Activated T-helper 17 cell treated with anti-CD3 and anti-CD28 coated beads, Interleukin-2, amount 50 U/mL, for 72 hours (primary cell): Measurements from ENCODE around the gene KRCC1. TPM values are rescaled to one million over a fixed set of nuclear protein-coding genes. Genes with fewer than 3 reads are reported as not detected.
A peak's percentile ranks its signal among the peaks of the same experiment; 100 is the strongest.
"Not testable (repeated sequence)": the region's sequence is repeated elsewhere in the genome, so short reads cannot be mapped to it uniquely, and the experiment has no call there.

Experiments used
- ATAC-seq: fragments of 150-1000 bp; cut with Tn5 transposase; replicated peaks from 2 replicates; pipeline ENCODE4 v1.10.0; 2021; ENCODE audit warnings: mild to moderate bottlenecking, moderate library complexity
- H3K27ac Mint-ChIP-seq: one replicate; pipeline ENCODE4 v1.8.0; 2022; ENCODE audit warnings: mixed read lengths
- H3K27me3 Mint-ChIP-seq: one replicate; pipeline ENCODE4 v1.8.0; 2022; ENCODE audit warnings: mixed read lengths
- H3K36me3 Mint-ChIP-seq: one replicate; pipeline ENCODE4 v1.8.0; 2022; ENCODE audit warnings: low read depth, mild to moderate bottlenecking, mixed read lengths
- H3K4me1 Mint-ChIP-seq: one replicate; pipeline ENCODE4 v1.8.0; 2022; ENCODE audit warnings: mixed read lengths
- H3K4me3 Mint-ChIP-seq: one replicate; pipeline ENCODE4 v1.8.0; 2022; ENCODE audit warnings: mild to moderate bottlenecking, mixed read lengths
- H3K9me3 Mint-ChIP-seq: one replicate; pipeline ENCODE4 v1.8.0; 2022; ENCODE audit warnings: mixed read lengths
- total RNA-seq, 2 donors: library from RNA; stranded (reverse); gene quantifications; one replicate each; pipeline ENCODE4 v1.2.3, GENCODE V29; 2022

The KRCC1 gene
- total RNA-seq, 2 donors from 2014 or later: 7.9 to 9.1 TPM

- no peaks in the 10 kb centered on the region for H3K27me3 Mint-ChIP-seq
- H3K4me3 Mint-ChIP-seq: no peak overlapping the region
- H3K4me1 Mint-ChIP-seq: peaks cover 29% of the 10 kb centered on the region
- H3K9me3 Mint-ChIP-seq: no peaks in the 10 kb centered on the region
- ATAC-seq: no peak
- H3K27ac Mint-ChIP-seq: no peak overlapping the region
- H3K36me3 Mint-ChIP-seq: no peaks in the 10 kb centered on the region
Measured at GRCh38 chr2:88042476-88042875, 13.1 kb downstream of the KRCC1 start.

GRCh38 chr2:88038263-88039105 is 17.1 kb downstream of the KRCC1 start:
- peak; percentile 95 for ATAC-seq
- Mint-ChIP-seq H3K9me3 (no peaks in the 10 kb centered on the region), H3K27ac (peak overlapping the region; percentile 86), H3K4me1 (peaks cover 25% of the 10 kb centered on the region), H3K4me3 (peak overlapping the region; percentile 48), H3K27me3 (no peaks in the 10 kb centered on the region), H3K36me3 (peaks cover 30% of the 10 kb centered on the region)

GRCh38 chr2:88036606-88037005 is 19.0 kb downstream of the KRCC1 start:
- H3K36me3 Mint-ChIP-seq: peaks cover 48% of the 10 kb centered on the region
- ATAC-seq: no peak
- H3K9me3 Mint-ChIP-seq: no peaks in the 10 kb centered on the region
- H3K27ac Mint-ChIP-seq: no peak overlapping the region
- no peaks in the 10 kb centered on the region for H3K27me3 Mint-ChIP-seq
- H3K4me1 Mint-ChIP-seq: peaks cover 20% of the 10 kb centered on the region
- no peak overlapping the region for H3K4me3 Mint-ChIP-seq

GRCh38 chr2:88036182-88036581 is 19.4 kb downstream of the KRCC1 start:
- Mint-ChIP-seq H3K27ac (no peak overlapping the region), H3K36me3 (peaks cover 49% of the 10 kb centered on the region), H3K27me3 (no peaks in the 10 kb centered on the region), H3K4me1 (peaks cover 20% of the 10 kb centered on the region), H3K9me3 (no peaks in the 10 kb centered on the region), H3K4me3 (no peak overlapping the region)
- ATAC-seq: no peak

- H3K9me3 Mint-ChIP-seq: no peaks in the 10 kb centered on the region
- no peak overlapping the region for H3K27ac Mint-ChIP-seq
- H3K36me3 Mint-ChIP-seq: peaks cover 79% of the 10 kb centered on the region
Measured at GRCh38 chr2:88032070-88032702, 23.4 kb downstream of the KRCC1 start.

GRCh38 chr2:88028931-88029330 is 26.7 kb downstream of the KRCC1 start:
- H3K27ac Mint-ChIP-seq: no peak overlapping the region
- H3K9me3 Mint-ChIP-seq: no peaks in the 10 kb centered on the region
- peaks cover 60% of the 10 kb centered on the region for H3K36me3 Mint-ChIP-seq
- no peaks in the 10 kb centered on the region for H3K4me1 Mint-ChIP-seq
- H3K27me3 Mint-ChIP-seq: no peaks in the 10 kb centered on the region
- H3K4me3 Mint-ChIP-seq: no peak overlapping the region
- no peak for ATAC-seq

More at GRCh38 chr2:88032070-88032702, 23.4 kb downstream of the KRCC1 start:
- Mint-ChIP-seq H3K4me1 (no peaks in the 10 kb centered on the region), H3K4me3 (no peak overlapping the region), H3K27me3 (no peaks in the 10 kb centered on the region)
- ATAC-seq: no peak

GRCh38 chr2:88027697-88028389 is 27.7 kb downstream of the KRCC1 start:
- H3K4me3 Mint-ChIP-seq: no peak overlapping the region
- H3K36me3 Mint-ChIP-seq: peaks cover 49% of the 10 kb centered on the region
- no peak overlapping the region for H3K27ac Mint-ChIP-seq
- no peaks in the 10 kb centered on the region for H3K27me3 Mint-ChIP-seq
- no peaks in the 10 kb centered on the region for H3K9me3 Mint-ChIP-seq
- ATAC-seq: peak; percentile 9
- H3K4me1 Mint-ChIP-seq: no peaks in the 10 kb centered on the region

GRCh38 chr2:88024509-88024908 is 31.1 kb downstream of the KRCC1 start:
- no peak for ATAC-seq
- Mint-ChIP-seq H3K4me1 (no peaks in the 10 kb centered on the region), H3K9me3 (no peaks in the 10 kb centered on the region), H3K27me3 (no peaks in the 10 kb centered on the region), H3K36me3 (peaks cover 30% of the 10 kb centered on the region), H3K4me3 (no peak overlapping the region), H3K27ac (no peak overlapping the region)

- Mint-ChIP-seq H3K27me3 (no peaks in the 10 kb centered on the region), H3K27ac (no peak overlapping the region), H3K9me3 (no peaks in the 10 kb centered on the region), H3K4me3 (no peak overlapping the region), H3K4me1 (no peaks in the 10 kb centered on the region), H3K36me3 (peaks cover 11% of the 10 kb centered on the region)
- no peak for ATAC-seq
Measured at GRCh38 chr2:88022669-88022921, 33.0 kb downstream of the KRCC1 start.

GRCh38 chr2:88019985-88020384 is 35.6 kb downstream of the KRCC1 start:
- no peak overlapping the region for H3K4me3 Mint-ChIP-seq
- peaks cover 9% of the 10 kb centered on the region for H3K36me3 Mint-ChIP-seq
- H3K27ac Mint-ChIP-seq: no peak overlapping the region
- H3K9me3 Mint-ChIP-seq: no peaks in the 10 kb centered on the region
- H3K4me1 Mint-ChIP-seq: peaks cover 8% of the 10 kb centered on the region
- no peak for ATAC-seq
- H3K27me3 Mint-ChIP-seq: no peaks in the 10 kb centered on the region

- ATAC-seq: no peak
- H3K27ac Mint-ChIP-seq: no peak overlapping the region
- H3K4me3 Mint-ChIP-seq: no peak overlapping the region
Measured at GRCh38 chr2:88018909-88019308, 36.7 kb downstream of the KRCC1 start.

GRCh38 chr2:88018077-88018805 is 37.3 kb downstream of the KRCC1 start:
- H3K27ac Mint-ChIP-seq, H3K27me3 Mint-ChIP-seq, H3K4me1 Mint-ChIP-seq, H3K9me3 Mint-ChIP-seq, H3K36me3 Mint-ChIP-seq, ATAC-seq: not testable (repeated sequence)
- peak overlapping the region; percentile 96 for H3K4me3 Mint-ChIP-seq

More at GRCh38 chr2:88018909-88019308, 36.7 kb downstream of the KRCC1 start:
- no peaks in the 10 kb centered on the region for H3K27me3 Mint-ChIP-seq
- no peaks in the 10 kb centered on the region for H3K9me3 Mint-ChIP-seq
- H3K4me1 Mint-ChIP-seq: peaks cover 8% of the 10 kb centered on the region
- peaks cover 9% of the 10 kb centered on the region for H3K36me3 Mint-ChIP-seq

- H3K4me3 Mint-ChIP-seq: peak overlapping the region; percentile 96
- peak overlapping the region; percentile 100 for H3K27ac Mint-ChIP-seq
- not testable (repeated sequence) for ATAC-seq, H3K4me1 Mint-ChIP-seq, H3K9me3 Mint-ChIP-seq, H3K36me3 Mint-ChIP-seq, H3K27me3 Mint-ChIP-seq
Measured at GRCh38 chr2:88017780-88018038, 37.9 kb downstream of the KRCC1 start.

- Mint-ChIP-seq H3K36me3 (peaks cover 9% of the 10 kb centered on the region), H3K27ac (peak overlapping the region; percentile 100), H3K27me3 (no peaks in the 10 kb centered on the region), H3K9me3 (no peaks in the 10 kb centered on the region), H3K4me3 (peak overlapping the region; percentile 96), H3K4me1 (peaks cover 8% of the 10 kb centered on the region)
- peak; percentile 82 for ATAC-seq
Measured at GRCh38 chr2:88016960-88017779, 38.4 kb downstream of the KRCC1 start.
